ENCODE results near the gene LRRC53. TPM values are rescaled to one million over a fixed set of nuclear protein-coding genes. Genes with fewer than 3 reads are reported as not detected.

Gene LRRC53
- total RNA-seq, 4 donors from 2014 or later: not detected

DNA sequence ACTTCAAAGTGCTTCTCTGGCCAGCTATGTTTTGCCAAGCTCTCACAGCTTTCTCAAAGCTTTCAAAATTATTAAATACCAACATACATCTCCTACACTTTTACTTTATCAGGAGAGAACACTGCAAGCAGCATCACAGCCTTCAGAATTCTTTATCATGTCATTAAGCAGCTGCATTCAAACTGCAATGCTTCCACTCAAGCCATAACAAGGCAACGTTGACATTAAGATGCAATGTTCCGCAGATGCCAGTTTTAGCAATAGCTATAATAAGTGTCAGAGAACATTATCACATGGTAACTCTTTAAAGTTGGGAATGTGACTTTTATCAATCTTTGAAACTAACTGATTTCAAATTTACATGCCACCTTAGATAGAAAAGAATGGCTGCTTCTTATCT, 91.9 kb downstream of the LRRC53 start:
- TF ChIP-seq, protein P1, sequence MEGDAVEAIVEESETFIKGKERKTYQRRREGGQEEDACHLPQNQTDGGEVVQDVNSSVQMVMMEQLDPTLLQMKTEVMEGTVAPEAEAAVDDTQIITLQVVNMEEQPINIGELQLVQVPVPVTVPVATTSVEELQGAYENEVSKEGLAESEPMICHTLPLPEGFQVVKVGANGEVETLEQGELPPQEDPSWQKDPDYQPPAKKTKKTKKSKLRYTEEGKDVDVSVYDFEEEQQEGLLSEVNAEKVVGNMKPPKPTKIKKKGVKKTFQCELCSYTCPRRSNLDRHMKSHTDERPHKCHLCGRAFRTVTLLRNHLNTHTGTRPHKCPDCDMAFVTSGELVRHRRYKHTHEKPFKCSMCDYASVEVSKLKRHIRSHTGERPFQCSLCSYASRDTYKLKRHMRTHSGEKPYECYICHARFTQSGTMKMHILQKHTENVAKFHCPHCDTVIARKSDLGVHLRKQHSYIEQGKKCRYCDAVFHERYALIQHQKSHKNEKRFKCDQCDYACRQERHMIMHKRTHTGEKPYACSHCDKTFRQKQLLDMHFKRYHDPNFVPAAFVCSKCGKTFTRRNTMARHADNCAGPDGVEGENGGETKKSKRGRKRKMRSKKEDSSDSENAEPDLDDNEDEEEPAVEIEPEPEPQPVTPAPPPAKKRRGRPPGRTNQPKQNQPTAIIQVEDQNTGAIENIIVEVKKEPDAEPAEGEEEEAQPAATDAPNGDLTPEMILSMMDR (IDR thresholded peaks at IDR 0.05): no peak
- ATAC-seq (ENCODE audit: low FRiP score) (no peak), DNase-seq (ENCODE audit: low spot score) (no peak)

Other genes starting within 250 kb of the LRRC53 start
- gene ERICH3, start 161.2 kb upstream of the LRRC53 start, total RNA-seq: under 1 TPM in 2 of 4 donors, not detected in 2; 0.09 to 0.24 TPM
- gene CRYZ, start 220.4 kb upstream of the LRRC53 start, total RNA-seq: 10 to 100 TPM in 3 of 4 donors, 1 to 10 TPM in 1; 9.1 to 33.2 (median 22.6) TPM
- gene TYW3, start 220.5 kb upstream of the LRRC53 start, total RNA-seq: 10 to 100 TPM; 11.2 to 19.7 (median 13.6) TPM

Measured in omental fat pad (tissue), 4 donors.